Measurements from ENCODE around the gene TESMIN. TPM values are rescaled to one million over a fixed set of nuclear protein-coding genes. Genes with fewer than 3 reads are reported as not detected.

TESMIN gene
- polyA plus RNA-seq, 1 donor (not counting 4 experiments of a cell fraction or from before 2014, with no cell fraction given), result 4.0 TPM

DNA sequence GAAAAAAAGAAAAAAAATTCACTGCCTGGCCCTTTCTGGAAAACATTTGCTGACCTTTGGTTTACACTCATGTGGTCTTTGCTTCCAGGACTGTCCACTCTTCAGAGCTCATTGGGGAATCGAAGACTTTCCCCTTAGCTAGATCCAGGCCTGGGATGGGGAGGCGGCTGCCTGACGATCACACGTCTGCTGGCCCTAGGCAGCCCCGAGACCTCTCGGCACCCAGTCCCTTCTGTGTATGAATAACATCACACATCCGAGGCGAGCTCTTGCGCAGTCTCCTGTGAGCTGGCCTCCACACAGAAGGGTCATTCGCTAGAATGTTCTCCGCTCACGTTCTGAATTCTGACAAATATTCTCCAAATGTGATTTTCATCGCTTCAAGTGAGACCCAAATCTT is 92.7 kb downstream of the TESMIN start:
- H2AFZ ChIP-seq (ENCODE audit: control insufficient read depth, low read length), result no peak overlapping the region
- H3K9ac ChIP-seq (ENCODE audit: control insufficient read depth, extremely low read depth, insufficient read depth, low read length), result no peak overlapping the region
- no peak for TF ChIP-seq EZH2 (IDR thresholded peaks at IDR 0.05; ENCODE audit: low read length)
- TF ChIP-seq, protein P1, sequence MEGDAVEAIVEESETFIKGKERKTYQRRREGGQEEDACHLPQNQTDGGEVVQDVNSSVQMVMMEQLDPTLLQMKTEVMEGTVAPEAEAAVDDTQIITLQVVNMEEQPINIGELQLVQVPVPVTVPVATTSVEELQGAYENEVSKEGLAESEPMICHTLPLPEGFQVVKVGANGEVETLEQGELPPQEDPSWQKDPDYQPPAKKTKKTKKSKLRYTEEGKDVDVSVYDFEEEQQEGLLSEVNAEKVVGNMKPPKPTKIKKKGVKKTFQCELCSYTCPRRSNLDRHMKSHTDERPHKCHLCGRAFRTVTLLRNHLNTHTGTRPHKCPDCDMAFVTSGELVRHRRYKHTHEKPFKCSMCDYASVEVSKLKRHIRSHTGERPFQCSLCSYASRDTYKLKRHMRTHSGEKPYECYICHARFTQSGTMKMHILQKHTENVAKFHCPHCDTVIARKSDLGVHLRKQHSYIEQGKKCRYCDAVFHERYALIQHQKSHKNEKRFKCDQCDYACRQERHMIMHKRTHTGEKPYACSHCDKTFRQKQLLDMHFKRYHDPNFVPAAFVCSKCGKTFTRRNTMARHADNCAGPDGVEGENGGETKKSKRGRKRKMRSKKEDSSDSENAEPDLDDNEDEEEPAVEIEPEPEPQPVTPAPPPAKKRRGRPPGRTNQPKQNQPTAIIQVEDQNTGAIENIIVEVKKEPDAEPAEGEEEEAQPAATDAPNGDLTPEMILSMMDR (optimal IDR thresholded peaks at IDR 0.05 in 1 of 3, IDR thresholded peaks at IDR 0.05 in 1 of 3, conservative IDR thresholded peaks at IDR 0.05 in 1 of 3; ENCODE audit: extremely low read depth in 1 of 3, insufficient read depth in 2 of 3, low read length in 3 of 3), result no peak
- no peak overlapping the region for H3K4me2 ChIP-seq (ENCODE audit: control insufficient read depth, extremely low read depth, insufficient read depth, low read depth, low read length)
- FAIRE-seq (no peak), DNase-seq (ENCODE audit: low read depth, low spot score) (no peak)
- H3K9me3 ChIP-seq (ENCODE audit: control insufficient read depth, low read depth, low read length), result no peaks in the 10 kb centered on the region
- no peak overlapping the region for H3K4me3 ChIP-seq (ENCODE audit: control insufficient read depth in 2 of 3, extremely low read depth in 1 of 3, insufficient read depth in 2 of 3, low read depth in 1 of 3, low read length in 3 of 3)
- H3K9me1 ChIP-seq (ENCODE audit: control insufficient read depth, extremely low read depth, insufficient read depth, low read length), result no peaks in the 10 kb centered on the region
- no peak overlapping the region for H3K27ac ChIP-seq (ENCODE audit: control insufficient read depth, insufficient read depth, low read length)
- H3K36me3 ChIP-seq (ENCODE audit: control insufficient read depth in 2 of 2, extremely low read depth in 1 of 2, insufficient read depth in 2 of 2, low read length in 2 of 2), result no peaks in the 10 kb centered on the region
- no peaks in the 10 kb centered on the region for H3K4me1 ChIP-seq (ENCODE audit: control insufficient read depth, extremely low read depth, insufficient read depth, low read length)
- H3K27me3 ChIP-seq (ENCODE audit: control insufficient read depth, extremely low read depth, insufficient read depth, low read length), result peaks cover 6% of the 10 kb centered on the region
- dilution Hi-C loops (cut with MboI; ENCODE audit: extremely low pct_ligation_motif_present, low sequenced_read_pairs), result no loop called here
- no peaks in the 10 kb centered on the region for H4K20me1 ChIP-seq (ENCODE audit: control insufficient read depth, extremely low read depth, insufficient read depth, low read length)
- no peaks in the 10 kb centered on the region for H3K79me2 ChIP-seq (ENCODE audit: control insufficient read depth, insufficient read depth, low read length)

DNA sequence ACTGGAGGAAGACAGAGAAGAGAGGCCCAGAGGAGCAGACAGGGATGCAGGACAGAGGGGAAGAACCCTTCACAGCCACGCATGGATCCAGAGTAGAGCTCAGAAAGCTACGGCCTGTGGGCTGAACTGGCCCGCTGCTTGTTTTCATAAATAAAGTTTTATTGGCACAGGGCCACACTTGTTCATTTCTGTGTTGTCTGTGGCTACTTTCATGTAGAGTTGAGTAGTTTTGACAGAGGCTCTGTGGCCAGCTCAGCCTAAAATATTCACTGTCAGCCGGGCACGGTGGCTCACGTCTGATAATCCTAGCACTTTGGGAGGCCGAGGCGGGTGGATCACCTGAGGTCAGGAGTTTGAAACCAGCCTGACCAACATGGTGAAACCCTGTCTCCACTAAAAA is 93.2 kb downstream of the TESMIN start:
- Histone ChIP-seq H3K9ac (ENCODE audit: control insufficient read depth, extremely low read depth, insufficient read depth, low read length) (no peak overlapping the region), H3K9me1 (ENCODE audit: control insufficient read depth, extremely low read depth, insufficient read depth, low read length) (no peaks in the 10 kb centered on the region), H3K4me2 (ENCODE audit: control insufficient read depth, extremely low read depth, insufficient read depth, low read depth, low read length) (no peak overlapping the region), H3K4me3 (ENCODE audit: control insufficient read depth in 2 of 3, extremely low read depth in 1 of 3, insufficient read depth in 2 of 3, low read depth in 1 of 3, low read length in 3 of 3) (no peak overlapping the region), H3K79me2 (ENCODE audit: control insufficient read depth, insufficient read depth, low read length) (no peaks in the 10 kb centered on the region), H3K27ac (ENCODE audit: control insufficient read depth, insufficient read depth, low read length) (no peak overlapping the region), H4K20me1 (ENCODE audit: control insufficient read depth, extremely low read depth, insufficient read depth, low read length) (no peaks in the 10 kb centered on the region), H2AFZ (ENCODE audit: control insufficient read depth, low read length) (no peak overlapping the region), H3K27me3 (ENCODE audit: control insufficient read depth, extremely low read depth, insufficient read depth, low read length) (peaks cover 6% of the 10 kb centered on the region), H3K36me3 (ENCODE audit: control insufficient read depth in 2 of 2, extremely low read depth in 1 of 2, insufficient read depth in 2 of 2, low read length in 2 of 2) (no peaks in the 10 kb centered on the region), H3K9me3 (ENCODE audit: control insufficient read depth, low read depth, low read length) (no peaks in the 10 kb centered on the region), H3K4me1 (ENCODE audit: control insufficient read depth, extremely low read depth, insufficient read depth, low read length) (no peaks in the 10 kb centered on the region)
- DNase-seq (ENCODE audit: low read depth, low spot score), result no peak
- TF ChIP-seq EZH2 (IDR thresholded peaks at IDR 0.05; ENCODE audit: low read length), result no peak
- TF ChIP-seq, protein P1 (optimal IDR thresholded peaks at IDR 0.05 in 1 of 3, IDR thresholded peaks at IDR 0.05 in 1 of 3, conservative IDR thresholded peaks at IDR 0.05 in 1 of 3; ENCODE audit: extremely low read depth in 1 of 3, insufficient read depth in 2 of 3, low read length in 3 of 3), result no peak
- dilution Hi-C loops (cut with MboI; ENCODE audit: extremely low pct_ligation_motif_present, low sequenced_read_pairs), result no loop called here
- FAIRE-seq, result no peak

Other genes starting within 250 kb of the TESMIN start
- 2.2 to 2.6 TPM (median 2.4 TPM) in 3 replicates for gene GAL, start 67.0 kb downstream of the TESMIN start, polyA plus RNA-seq
- 12.0 to 25.5 TPM (median 12.9 TPM) in 3 replicates for gene CPT1A, start 90.4 kb upstream of the TESMIN start, polyA plus RNA-seq
- 85.8 to 120 TPM (median 115 TPM) in 3 replicates for gene MRPL21, start 152.3 kb upstream of the TESMIN start, polyA plus RNA-seq
- gene IGHMBP2, start 152.4 kb upstream of the TESMIN start, polyA plus RNA-seq, result 6.2 to 10.0 TPM (median 7.3 TPM) in 3 replicates
- not detected in 3 replicates for gene MRGPRD, start 229.5 kb upstream of the TESMIN start, polyA plus RNA-seq